IMR-90 (cell line): ENCODE measurements around the gene PDIA4. TPM values are rescaled to one million over a fixed set of nuclear protein-coding genes. Genes with fewer than 3 reads are reported as not detected.

Experiments
- ATAC-seq: fragments of 200-7000 bp; cut with Tn5 transposase; 2 replicates; pipeline ENCODE4 v1.9.1; 2020; ENCODE audit warnings: low read depth, mild to moderate bottlenecking, moderate library complexity
- BruUV-seq: library from RNA; stranded (reverse); fragments of 400-500 nt; replicated peaks from 2 replicates; lab custom pipeline; 2021; lab: Mats Ljungman, UMichigan
- CTCF ChIA-PET: fragments of 300-600 bp; formaldehyde crosslinking; extraction: SDS; loops from one replicate; lab custom pipeline; 2021; ENCODE audit warnings: antibody characterized with exemption; lab: Yijun Ruan, JAX
- POLR2A ChIA-PET: fragments of 300-600 bp; sonication (Branson Sonifier 250); formaldehyde crosslinking; loops from one replicate; lab custom pipeline; 2022; ENCODE audit warnings: antibody characterized with exemption; ENCODE audit not compliant: unreplicated experiment; lab: Charles Lee
- DNase-seq: peaks from one replicate; pipeline ENCODE4 v3.0.0; 2013
- H2AFZ ChIP-seq: replicated peaks from 2 replicates; pipeline ENCODE3; 2013; ENCODE audit warnings: low read length, mild to moderate bottlenecking; ENCODE audit not compliant: poor library complexity
- H2AK5ac ChIP-seq: 2 replicates; pipeline ENCODE4 v1.6.1; 2013; ENCODE audit warnings: low read depth, low read length, inconsistent platforms
- H2AK9ac ChIP-seq: replicated peaks from 2 replicates; pipeline ENCODE3; 2013; ENCODE audit warnings: mild to moderate bottlenecking, low read depth, low read length, moderate library complexity; ENCODE audit not compliant: poor library complexity
- H2BK120ac ChIP-seq: 2 replicates; pipeline ENCODE4 v1.6.1; 2013; ENCODE audit warnings: low read depth, low read length, inconsistent platforms
- H2BK15ac ChIP-seq: 3 replicates; pipeline ENCODE4 v1.6.1; 2013; ENCODE audit warnings: low read depth, low read length, inconsistent platforms
- H2BK20ac ChIP-seq: 2 replicates; pipeline ENCODE4 v1.6.1; 2013; ENCODE audit warnings: low read depth, mild to moderate bottlenecking, inconsistent platforms, low read length, moderate library complexity
- H2BK5ac ChIP-seq: 2 replicates; pipeline ENCODE4 v1.6.1; 2013; ENCODE audit warnings: mild to moderate bottlenecking, low read depth, low read length, inconsistent platforms; ENCODE audit not compliant: poor library complexity, severe bottlenecking
- H3K14ac ChIP-seq: replicated peaks from 2 replicates; pipeline ENCODE4 v1.6.1; 2013; ENCODE audit warnings: low read depth, low read length, inconsistent platforms
- H3K18ac ChIP-seq: 2 replicates; pipeline ENCODE4 v1.6.1; 2013; ENCODE audit warnings: low read depth, low read length, control low read depth
- H3K23ac ChIP-seq: 2 replicates; pipeline ENCODE4 v1.6.1; 2013; ENCODE audit warnings: low read depth, low read length, inconsistent platforms
- H3K27ac ChIP-seq: 2 replicates; pipeline ENCODE4 v1.5.1; 2013; ENCODE audit warnings: mild to moderate bottlenecking, control low read depth, low read length; ENCODE audit not compliant: insufficient read depth
- H3K27me3 ChIP-seq: 2 replicates; pipeline ENCODE4 v1.6.1; 2013; ENCODE audit warnings: low read length; ENCODE audit not compliant: control insufficient read depth, insufficient read depth
- H3K36me3 ChIP-seq: 2 replicates; pipeline ENCODE4 v1.6.1; 2013; ENCODE audit warnings: low read length, mixed read lengths; ENCODE audit not compliant: control insufficient read depth, insufficient read depth
- H3K4ac ChIP-seq: 2 replicates; pipeline ENCODE4 v1.6.1; 2013; ENCODE audit warnings: low read depth, low read length, inconsistent platforms
- H3K4me1 ChIP-seq: 2 replicates; pipeline ENCODE4 v1.6.1; 2013; ENCODE audit warnings: low read length, mixed read lengths; ENCODE audit not compliant: control insufficient read depth, insufficient read depth
- H3K4me2 ChIP-seq: 2 replicates; pipeline ENCODE4 v1.6.1; 2013; ENCODE audit warnings: low read depth, mild to moderate bottlenecking, control low read depth, low read length, moderate library complexity
- H3K4me3 ChIP-seq: 2 replicates; pipeline ENCODE4 v1.5.1; 2013; ENCODE audit warnings: low read depth, mild to moderate bottlenecking, control low read depth, low read length, moderate library complexity; ENCODE audit not compliant: insufficient read depth
- H3K56ac ChIP-seq: 2 replicates; pipeline ENCODE4 v1.6.1; 2013; ENCODE audit warnings: low read length, inconsistent platforms; ENCODE audit not compliant: insufficient read depth; ENCODE audit errors: extremely low read depth
- H3K79me1 ChIP-seq, 2 experiments: 2 replicates each; pipeline ENCODE4 v1.6.1; 2013; ENCODE audit warnings: low read length in 2 of 2, inconsistent platforms in 1 of 2, low read depth in 1 of 2
- H3K9ac ChIP-seq: 2 replicates; pipeline ENCODE4 v1.6.1; 2013; ENCODE audit warnings: low read depth, low read length, control low read depth
- H3K9me1 ChIP-seq: 2 replicates; pipeline ENCODE4 v1.6.1; 2013; ENCODE audit warnings: low read length, inconsistent platforms; ENCODE audit not compliant: insufficient read depth
- H3K9me3 ChIP-seq: 2 replicates; pipeline ENCODE4 v1.6.1; 2013; ENCODE audit warnings: low read length; ENCODE audit not compliant: control insufficient read depth, insufficient read depth
- H4K20me1 ChIP-seq: 2 replicates; pipeline ENCODE4 v1.6.1; 2013; ENCODE audit warnings: low read length, inconsistent platforms; ENCODE audit not compliant: insufficient read depth
- H4K5ac ChIP-seq: 2 replicates; pipeline ENCODE4 v1.6.1; 2013; ENCODE audit warnings: mild to moderate bottlenecking, low read depth, low read length, control low read depth
- H4K8ac ChIP-seq, 2 experiments: 2 replicates each; pipeline ENCODE4 v1.6.1; 2013; ENCODE audit warnings: low read depth in 2 of 2, low read length in 2 of 2, control low read depth in 1 of 2, inconsistent platforms in 1 of 2
- H4K91ac ChIP-seq: 2 replicates; pipeline ENCODE4 v1.6.1; 2013; ENCODE audit warnings: low read depth, low read length, inconsistent platforms; ENCODE audit not compliant: insufficient read depth
- BHLHE40 ChIP-seq: fragments of 150-350 bp; IDR thresholded peaks from 2 replicates; pipeline ENCODE4 v1.6.1; 2016; ENCODE audit warnings: mild to moderate bottlenecking, low read depth, low read length
- ELK1 ChIP-seq: fragments of 150-350 bp; IDR thresholded peaks from 2 replicates; pipeline ENCODE4 v1.6.1; 2016; ENCODE audit warnings: low read depth, mild to moderate bottlenecking, low read length, moderate library complexity, borderline replicate concordance
- MAFK ChIP-seq: IDR thresholded peaks from 2 replicates; pipeline ENCODE4 v1.6.1; 2012; ENCODE audit warnings: low read depth, low read length, improper control_type of control experiment
- NFE2L2 ChIP-seq: fragments of 150-350 bp; IDR thresholded peaks from 2 replicates; pipeline ENCODE4 v1.6.1; 2016; ENCODE audit warnings: low read depth, mild to moderate bottlenecking, low read length
- POLR2A ChIP-seq: IDR thresholded peaks from 2 replicates; pipeline ENCODE4 v1.6.1; 2012; ENCODE audit warnings: mild to moderate bottlenecking, low read depth, low read length
- USF2 ChIP-seq: fragments of 150-350 bp; IDR thresholded peaks from 2 replicates; pipeline ENCODE4 v1.6.1; 2017; ENCODE audit warnings: mild to moderate bottlenecking, antibody characterized with exemption, low read length, low read depth
- WGBS, 2 experiments: methylation state at CpG; one replicate each; pipeline versions ENCODE4 v1.1.5 to v1.1.7; 2013; ENCODE audit warnings: missing lambda C conversion rate in 2 of 2; ENCODE audit not compliant: insufficient read length in 1 of 2; ENCODE audit errors: extremely low coverage in 2 of 2; 5-methylcytosine and 5-hydroxymethylcytosine counted together
- dilution Hi-C: fragments of 300-500 bp; cut with HindIII; formaldehyde crosslinking; loops from one replicate; pipeline ENCODE4 v1.14.3; 2018; ENCODE audit warnings: low sequenced_read_pairs; ENCODE audit not compliant: unreplicated experiment
- in situ Hi-C: fragments of 300-500 bp; cut with MboI; formaldehyde crosslinking; loops from 3 replicates; pipeline ENCODE4 v1.14.3; 2019; ENCODE audit warnings: low sequenced_read_pairs, inconsistent platforms, mixed read lengths
- intact Hi-C: fragments of 100-400 bp; cut with micrococcal nuclease; formaldehyde crosslinking; loops from 2 replicates; pipeline ENCODE4 v1.10.0; 2022
- polyA plus RNA-seq, 3 experiments: library from polyadenylated mRNA; depleted of rRNA; stranded (reverse); fragments of >200 nt; gene quantifications; 2 replicates each; pipeline ENCODE4 v1.2.3, GENCODE V29; 2012; ENCODE audit warnings: low replicate concordance in 1 of 3
- total RNA-seq: library from RNA; depleted of rRNA; stranded (reverse); fragments of >200 nt; gene quantifications from 2 replicates; pipeline ENCODE4 v1.2.3, GENCODE V29; 2012
- TF ChIP-seq, protein P1 (sequence below): conservative IDR thresholded peaks from 2 replicates; pipeline ENCODE4 v1.5.1; 2012; ENCODE audit warnings: mild to moderate bottlenecking, low read depth, low read length, improper control_type of control experiment

The PDIA4 gene
- total and polyA plus RNA-seq, 2 of the 4 experiments (the other 2 are of a cell fraction): 241 to 304 TPM

DNA sequence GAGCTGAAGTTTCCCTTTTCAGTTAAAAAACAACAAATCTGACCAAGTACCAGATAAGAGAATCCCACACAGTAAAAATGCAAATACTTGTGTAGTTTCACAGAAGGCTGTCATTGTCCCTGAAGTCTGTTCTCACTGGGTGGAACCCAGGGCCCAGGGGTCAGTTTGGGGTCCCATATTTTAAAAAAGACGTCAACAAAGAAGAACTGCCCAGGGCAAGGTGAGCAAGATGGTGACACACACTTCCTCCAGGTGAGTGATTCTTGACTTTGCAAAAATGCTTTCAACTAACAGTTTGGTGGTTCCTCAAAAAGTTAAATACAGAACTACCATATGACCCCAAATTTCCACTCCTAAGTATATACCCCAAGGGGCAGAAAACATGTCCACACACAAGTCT lies 36.8 kb downstream of the PDIA4 start:
- Histone ChIP-seq H2BK120ac (no peak overlapping the region), H3K9me1 (no peaks in the 10 kb centered on the region), H3K18ac (no peak overlapping the region), H4K8ac (no peak overlapping the region), H3K4me2 (no peak overlapping the region), H4K91ac (no peak overlapping the region), H3K27ac (no peak overlapping the region), H3K36me3 (no peaks in the 10 kb centered on the region), H2BK15ac (no peak overlapping the region), H3K9me3 (no peaks in the 10 kb centered on the region), H3K4me3 (no peak overlapping the region), H2AFZ (no peak overlapping the region), H3K27me3 (no peaks in the 10 kb centered on the region; the same call in 1 of the 2 replicates), H3K9ac (no peak overlapping the region), H2AK9ac (no peak overlapping the region), H3K79me1 (no peaks in the 10 kb centered on the region), H4K5ac (no peak overlapping the region), H3K4ac (no peak overlapping the region), H4K20me1 (no peaks in the 10 kb centered on the region), H2BK20ac (no peak overlapping the region), H2AK5ac (no peak overlapping the region), H2BK5ac (no peak overlapping the region), H3K23ac (no peak overlapping the region), H3K14ac (no peak overlapping the region), H3K4me1 (peaks cover 1% of the 10 kb centered on the region; the same call in 1 of the 2 replicates), H3K56ac (no peak overlapping the region)
- in situ Hi-C loops (no loop called here), dilution Hi-C loops (no loop called here), intact Hi-C loops (no loop called here)
- TF ChIP-seq USF2: no peak
- no peak for TF ChIP-seq POLR2A
- TF ChIP-seq ELK1: no peak
- TF ChIP-seq BHLHE40: no peak
- no peak for TF ChIP-seq MAFK
- no peak for TF ChIP-seq NFE2L2
- TF ChIP-seq, protein P1, sequence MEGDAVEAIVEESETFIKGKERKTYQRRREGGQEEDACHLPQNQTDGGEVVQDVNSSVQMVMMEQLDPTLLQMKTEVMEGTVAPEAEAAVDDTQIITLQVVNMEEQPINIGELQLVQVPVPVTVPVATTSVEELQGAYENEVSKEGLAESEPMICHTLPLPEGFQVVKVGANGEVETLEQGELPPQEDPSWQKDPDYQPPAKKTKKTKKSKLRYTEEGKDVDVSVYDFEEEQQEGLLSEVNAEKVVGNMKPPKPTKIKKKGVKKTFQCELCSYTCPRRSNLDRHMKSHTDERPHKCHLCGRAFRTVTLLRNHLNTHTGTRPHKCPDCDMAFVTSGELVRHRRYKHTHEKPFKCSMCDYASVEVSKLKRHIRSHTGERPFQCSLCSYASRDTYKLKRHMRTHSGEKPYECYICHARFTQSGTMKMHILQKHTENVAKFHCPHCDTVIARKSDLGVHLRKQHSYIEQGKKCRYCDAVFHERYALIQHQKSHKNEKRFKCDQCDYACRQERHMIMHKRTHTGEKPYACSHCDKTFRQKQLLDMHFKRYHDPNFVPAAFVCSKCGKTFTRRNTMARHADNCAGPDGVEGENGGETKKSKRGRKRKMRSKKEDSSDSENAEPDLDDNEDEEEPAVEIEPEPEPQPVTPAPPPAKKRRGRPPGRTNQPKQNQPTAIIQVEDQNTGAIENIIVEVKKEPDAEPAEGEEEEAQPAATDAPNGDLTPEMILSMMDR: no peak
- DNase-seq (no peak), ATAC-seq (no peak)
- POLR2A ChIA-PET: no interaction called here
- no TSS peak for BruUV-seq
- CTCF ChIA-PET: no interaction called here
- no CpG with 5 or more reads among the region's 1 CpG for WGBS, 2 experiments
